ENCODE data around the gene NKX1-2.

The NKX1-2 gene

DNA sequence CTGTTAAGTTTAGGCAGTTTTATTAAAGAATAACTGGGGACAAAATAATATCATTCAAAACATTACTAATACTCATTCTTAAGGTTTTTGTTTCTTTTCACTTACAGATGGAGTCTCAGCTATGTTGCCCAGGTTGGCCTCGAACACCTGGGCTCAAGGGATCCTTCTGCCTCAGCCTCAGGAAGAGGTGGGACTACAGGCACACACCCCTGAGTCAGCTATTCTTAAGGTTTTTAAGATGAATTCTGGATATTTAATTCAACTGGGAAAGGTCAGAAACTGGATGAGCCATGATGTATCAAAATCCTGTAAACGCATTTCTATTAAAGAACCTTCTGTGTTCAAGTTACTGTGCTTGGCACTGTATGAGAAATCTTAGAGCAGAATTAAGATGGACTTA is 34.6 kb downstream of the NKX1-2 start:
- no peak for DNase-seq (ENCODE audit: low read depth)

DNA sequence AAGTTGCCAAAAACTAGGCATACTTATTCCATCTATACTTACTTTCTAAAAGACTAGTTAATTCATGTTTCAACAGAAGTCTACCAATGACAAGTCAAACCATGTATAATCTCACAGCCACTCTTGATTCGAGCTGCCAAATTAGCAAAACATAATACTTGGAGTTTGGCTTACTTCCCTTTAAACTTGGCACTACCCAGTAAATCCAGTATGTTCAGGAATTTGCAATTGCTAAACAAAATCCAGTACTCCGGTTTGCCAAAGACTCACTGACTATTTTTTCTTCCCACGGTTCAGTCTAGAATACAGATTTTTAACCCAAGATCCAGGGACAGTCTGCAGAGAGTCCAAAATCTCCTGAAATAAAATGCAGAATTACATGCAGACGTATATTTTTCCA is 35.8 kb downstream of the NKX1-2 start:
- no peak for DNase-seq (ENCODE audit: low read depth)

DNA sequence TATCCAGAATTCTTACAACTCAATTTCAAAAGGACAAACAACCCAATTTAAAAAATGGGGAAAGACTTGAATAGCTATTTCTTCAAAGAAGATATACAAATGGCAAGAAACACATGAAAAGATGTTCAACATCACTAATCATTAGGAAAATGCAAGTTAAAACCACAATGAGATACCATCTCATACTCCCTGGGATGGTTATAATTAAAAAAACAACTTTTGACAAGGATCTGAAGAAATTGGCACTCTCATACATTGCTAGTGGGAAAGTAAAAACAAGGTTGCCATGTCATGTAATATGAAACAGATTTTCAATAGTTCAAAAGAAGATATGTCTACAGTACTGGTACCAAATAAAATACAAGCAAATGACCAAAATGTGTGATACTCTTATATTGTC is 40.1 kb downstream of the NKX1-2 start:
- DNase-seq (ENCODE audit: low read depth): no peak

DNA sequence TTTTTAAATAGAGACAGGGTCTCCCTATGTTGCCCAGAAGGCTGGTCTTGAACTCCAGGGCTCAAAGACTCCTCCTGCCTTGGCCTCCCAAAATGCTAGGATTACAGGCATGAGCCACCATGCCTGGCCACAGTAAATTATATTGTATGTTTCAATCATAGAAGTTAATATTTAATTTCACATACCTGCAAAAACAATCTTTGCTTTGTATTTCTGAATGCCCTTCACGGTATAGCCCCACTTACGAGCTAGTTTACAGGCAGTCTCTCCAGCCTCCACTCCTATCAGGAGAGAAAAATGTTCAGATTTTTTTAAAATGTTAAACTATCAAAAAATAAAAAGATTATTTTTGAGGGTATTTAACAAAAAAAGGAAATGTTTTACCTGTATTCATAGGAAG is 41.5 kb downstream of the NKX1-2 start:
- DNase-seq (ENCODE audit: low read depth): no peak

DNA sequence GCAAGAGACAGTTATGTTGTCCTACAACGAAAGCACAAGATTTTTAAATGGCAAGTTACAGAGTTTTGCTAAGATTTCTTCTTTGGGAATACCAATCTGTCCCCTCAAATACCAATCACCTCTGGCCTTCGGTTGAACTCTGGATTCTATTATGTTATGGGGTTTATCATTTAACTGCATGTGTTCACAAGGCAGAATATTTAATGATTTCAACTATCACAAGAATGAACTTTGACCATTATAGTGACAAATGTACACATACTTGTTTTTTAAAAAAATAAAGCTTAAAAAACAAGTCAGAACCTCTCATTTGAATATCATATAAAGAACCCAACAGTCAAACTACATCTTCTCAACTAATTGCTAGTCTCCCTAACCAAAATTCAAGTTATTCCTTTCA is 42.4 kb downstream of the NKX1-2 start:
- DNase-seq (ENCODE audit: low read depth): no peak

DNA sequence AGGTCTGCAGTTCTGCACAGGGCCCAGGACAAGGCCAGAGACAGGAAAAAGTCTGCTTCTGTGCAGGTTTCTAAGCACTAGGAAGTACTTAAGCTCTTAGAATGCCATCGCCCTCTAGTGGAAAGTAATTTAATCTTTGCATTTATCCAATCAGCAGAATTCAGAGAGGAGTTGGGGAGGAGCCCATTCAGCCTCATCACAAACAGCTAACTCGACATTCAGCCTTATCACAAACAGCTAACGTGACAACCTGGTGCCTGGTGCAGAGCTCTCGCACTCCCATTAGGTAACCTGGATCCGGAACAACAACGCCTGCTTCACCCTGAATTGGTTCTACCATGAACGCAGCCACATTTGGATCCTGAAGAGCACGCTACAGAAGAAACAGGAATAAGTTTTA is 46.3 kb downstream of the NKX1-2 start:
- DNase-seq (ENCODE audit: low read depth): no peak

DNA sequence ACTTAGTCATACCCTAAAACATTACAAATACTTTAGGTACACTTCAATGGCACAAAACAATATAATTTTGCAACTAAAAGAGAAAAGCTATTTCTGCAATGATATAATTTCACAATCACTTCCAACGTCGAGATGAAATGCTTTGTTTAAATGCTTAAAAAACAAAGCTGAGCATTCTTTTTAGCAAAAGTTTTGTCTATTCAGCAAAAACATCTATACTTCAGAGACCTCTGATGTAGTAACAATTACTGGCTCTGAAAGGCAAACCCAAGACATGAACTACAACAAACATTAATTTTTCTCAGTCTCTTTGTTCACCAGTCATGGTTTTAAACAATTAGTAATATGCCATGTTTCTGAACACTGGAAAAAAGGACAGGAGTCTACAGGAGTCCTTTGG is 47.6 kb downstream of the NKX1-2 start:
- no peak for DNase-seq (ENCODE audit: low read depth)

DNA sequence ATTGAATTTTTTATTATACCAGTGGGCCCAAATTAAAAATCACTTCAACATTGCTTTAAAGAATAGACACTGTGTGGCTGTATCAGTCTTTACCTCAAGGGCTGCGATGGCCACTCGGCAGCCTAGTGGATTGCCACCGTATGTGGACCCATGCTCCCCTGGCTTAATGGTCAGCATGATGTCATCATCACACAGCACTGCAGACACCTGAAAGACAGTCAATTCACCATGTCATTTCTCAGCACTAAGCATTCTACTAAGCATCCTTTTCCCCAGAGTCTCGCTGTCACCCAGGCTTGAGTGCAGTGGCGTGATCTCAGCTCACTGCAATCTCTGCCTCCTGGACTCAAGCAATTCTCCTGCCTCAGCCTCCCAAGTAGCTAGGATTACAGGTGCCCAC is 48.2 kb downstream of the NKX1-2 start:
- no peak for DNase-seq (ENCODE audit: low read depth)

Measured in activated T-cell treated with anti-CD3 and anti-CD28 coated beads for 48 hours (primary cell).